Measurements from ENCODE around the gene NAT14.
A peak's percentile ranks its signal among the peaks of the same experiment; 100 is the strongest.

NAT14 gene

GRCh38 chr19:55476100-55476775 lies 8.8 kb upstream of the NAT14 start, which contains the start of gene ZNF628:
ZNF628 (plus strand) TSS chr19:55476617; CDS start chr19:55479911, 3,294 bp downstream.
- TF ChIP-seq POU2F2 (IDR thresholded peaks at IDR 0.05; ENCODE audit: low read depth, low read length) (no peak), SPI1 (IDR thresholded peaks at IDR 0.05; ENCODE audit: low read depth, low read length) (no peak), PAX5 (IDR thresholded peaks at IDR 0.05; ENCODE audit: insufficient read depth, low read length, severe bottlenecking) (peak; percentile 12), POLR2AphosphoS5 (IDR thresholded peaks at IDR 0.05; ENCODE audit: low read depth, low read length) (0 out of 2 replicates have a peak, but pooled peaks have one; percentile 22), POLR2A (IDR thresholded peaks at IDR 0.05; ENCODE audit: low read depth, low read length) (peak; percentile 27; the same call in 1 of the 2 replicates), TAF1 (IDR thresholded peaks at IDR 0.05; ENCODE audit: low read depth, low read length) (peak; percentile 45; the same call in 1 of the 2 replicates)
- FAIRE-seq, result peak; percentile 95
- peak; percentile 100 for DNase-seq (ENCODE audit: insufficient read length, low spot score)

GRCh38 chr19:55477905-55478304 lies 7.1 kb upstream of the NAT14 start:
- FAIRE-seq (no peak), DNase-seq (ENCODE audit: insufficient read length, low spot score) (no peak)
- no peak for TF ChIP-seq POLR2AphosphoS5 (IDR thresholded peaks at IDR 0.05; ENCODE audit: low read depth, low read length)
- TF ChIP-seq POLR2A (IDR thresholded peaks at IDR 0.05; ENCODE audit: low read depth, low read length), result no peak
- no peak for TF ChIP-seq POU2F2 (IDR thresholded peaks at IDR 0.05; ENCODE audit: low read depth, low read length)
- TF ChIP-seq TAF1 (IDR thresholded peaks at IDR 0.05; ENCODE audit: low read depth, low read length), result no peak
- TF ChIP-seq SPI1 (IDR thresholded peaks at IDR 0.05; ENCODE audit: low read depth, low read length), result no peak
- TF ChIP-seq PAX5 (IDR thresholded peaks at IDR 0.05; ENCODE audit: insufficient read depth, low read length, severe bottlenecking), result no peak

DNA sequence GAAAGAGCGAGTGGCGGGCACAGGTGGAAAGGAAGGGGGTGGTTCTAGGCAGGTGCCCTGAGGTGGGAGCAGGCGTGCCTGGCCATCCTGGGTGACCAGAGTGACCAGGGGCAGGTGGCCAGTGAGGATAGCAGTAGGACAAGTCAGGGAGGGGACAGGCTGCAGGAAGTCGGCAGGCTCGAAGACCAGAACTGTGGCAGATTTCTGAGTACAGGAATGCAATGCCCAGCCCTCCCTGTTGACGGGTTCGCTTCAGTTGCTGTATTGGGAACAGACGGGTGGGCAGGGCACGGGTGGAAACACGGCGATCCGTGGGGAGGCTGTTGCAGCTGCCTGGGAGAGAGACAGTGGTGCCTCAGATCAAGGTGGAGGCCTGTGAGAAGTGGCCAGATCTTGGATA lies 6.6 kb upstream of the NAT14 start:
- no peak for FAIRE-seq
- no peak for DNase-seq (ENCODE audit: insufficient read length, low spot score)
- TF ChIP-seq POU2F2 (IDR thresholded peaks at IDR 0.05; ENCODE audit: low read depth, low read length) (no peak), SPI1 (IDR thresholded peaks at IDR 0.05; ENCODE audit: low read depth, low read length) (no peak), TAF1 (IDR thresholded peaks at IDR 0.05; ENCODE audit: low read depth, low read length) (no peak), POLR2AphosphoS5 (IDR thresholded peaks at IDR 0.05; ENCODE audit: low read depth, low read length) (no peak)

DNA sequence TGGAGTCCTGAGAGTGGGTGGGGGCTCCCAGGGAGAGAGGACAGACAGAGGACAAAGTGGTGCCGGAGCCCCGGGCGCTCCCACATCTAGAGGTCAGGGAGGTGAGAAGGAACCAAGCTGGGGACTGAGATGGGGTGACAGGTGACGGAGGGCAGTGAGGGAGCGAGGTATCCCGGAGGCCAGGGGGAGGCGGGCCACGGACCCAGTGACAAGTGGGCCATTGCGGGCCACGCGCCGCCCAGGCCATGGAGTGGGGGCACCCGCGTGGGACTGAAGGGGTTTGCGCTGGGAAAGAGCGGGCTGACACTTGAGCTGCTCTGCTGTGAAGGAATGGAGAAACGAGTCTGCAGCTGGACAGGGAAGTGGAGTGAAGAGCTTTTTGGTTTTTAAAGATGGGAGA lies 5.9 kb upstream of the NAT14 start:
- no peak for DNase-seq (ENCODE audit: insufficient read length, low spot score)
- no peak for FAIRE-seq
- TF ChIP-seq TAF1 (IDR thresholded peaks at IDR 0.05; ENCODE audit: low read depth, low read length) (no peak), POLR2AphosphoS5 (IDR thresholded peaks at IDR 0.05; ENCODE audit: low read depth, low read length) (no peak), POU2F2 (IDR thresholded peaks at IDR 0.05; ENCODE audit: low read depth, low read length) (no peak), PAX5 (IDR thresholded peaks at IDR 0.05; ENCODE audit: insufficient read depth, low read length, severe bottlenecking) (no peak), POLR2A (IDR thresholded peaks at IDR 0.05; ENCODE audit: low read depth, low read length) (no peak), SPI1 (IDR thresholded peaks at IDR 0.05; ENCODE audit: low read depth, low read length) (no peak)

- FAIRE-seq, result no peak
- no peak for DNase-seq (ENCODE audit: insufficient read length, low spot score)
- no peak for TF ChIP-seq POLR2AphosphoS5 (IDR thresholded peaks at IDR 0.05; ENCODE audit: low read depth, low read length)
- no peak for TF ChIP-seq POU2F2 (IDR thresholded peaks at IDR 0.05; ENCODE audit: low read depth, low read length)
- no peak for TF ChIP-seq TAF1 (IDR thresholded peaks at IDR 0.05; ENCODE audit: low read depth, low read length)
- no peak for TF ChIP-seq SPI1 (IDR thresholded peaks at IDR 0.05; ENCODE audit: low read depth, low read length)
- no peak for TF ChIP-seq POLR2A (IDR thresholded peaks at IDR 0.05; ENCODE audit: low read depth, low read length)
Measured at GRCh38 chr19:55479451-55480230, 5.3 kb upstream of the NAT14 start.

DNA sequence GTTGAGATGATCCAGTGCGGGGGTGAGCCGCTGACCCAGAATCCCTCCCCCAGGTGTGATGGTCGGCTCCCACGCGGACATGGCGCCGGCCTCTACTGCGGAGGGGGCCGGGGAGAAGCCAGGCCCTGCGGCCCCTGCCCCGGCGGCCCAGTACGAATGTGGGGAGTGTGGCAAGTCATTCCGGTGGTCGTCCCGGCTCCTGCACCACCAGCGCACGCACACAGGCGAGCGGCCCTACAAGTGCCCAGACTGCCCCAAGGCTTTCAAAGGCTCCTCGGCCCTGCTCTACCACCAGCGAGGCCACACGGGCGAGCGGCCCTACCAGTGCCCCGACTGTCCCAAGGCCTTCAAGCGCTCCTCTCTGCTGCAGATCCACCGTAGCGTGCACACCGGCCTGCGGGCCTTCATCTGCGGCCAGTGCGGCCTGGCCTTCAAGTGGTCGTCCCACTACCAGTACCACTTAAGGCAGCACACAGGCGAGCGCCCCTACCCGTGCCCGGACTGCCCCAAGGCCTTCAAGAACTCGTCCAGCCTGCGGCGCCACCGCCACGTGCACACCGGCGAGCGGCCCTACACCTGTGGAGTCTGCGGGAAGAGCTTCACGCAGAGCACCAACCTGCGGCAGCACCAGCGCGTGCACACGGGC lies 3.7 kb upstream of the NAT14 start:
- no peak for FAIRE-seq
- DNase-seq (ENCODE audit: insufficient read length, low spot score), result no peak
- no peak for TF ChIP-seq PAX5 (IDR thresholded peaks at IDR 0.05; ENCODE audit: insufficient read depth, low read length, severe bottlenecking)
- TF ChIP-seq POLR2AphosphoS5 (IDR thresholded peaks at IDR 0.05; ENCODE audit: low read depth, low read length), result no peak
- no peak for TF ChIP-seq POLR2A (IDR thresholded peaks at IDR 0.05; ENCODE audit: low read depth, low read length)
- no peak for TF ChIP-seq POU2F2 (IDR thresholded peaks at IDR 0.05; ENCODE audit: low read depth, low read length)
- TF ChIP-seq SPI1 (IDR thresholded peaks at IDR 0.05; ENCODE audit: low read depth, low read length), result no peak
- no peak for TF ChIP-seq TAF1 (IDR thresholded peaks at IDR 0.05; ENCODE audit: low read depth, low read length)

GRCh38 chr19:55481794-55482155 lies 3.2 kb upstream of the NAT14 start:
- TF ChIP-seq TAF1 (IDR thresholded peaks at IDR 0.05; ENCODE audit: low read depth, low read length) (no peak), POU2F2 (IDR thresholded peaks at IDR 0.05; ENCODE audit: low read depth, low read length) (no peak), POLR2A (IDR thresholded peaks at IDR 0.05; ENCODE audit: low read depth, low read length) (no peak), POLR2AphosphoS5 (IDR thresholded peaks at IDR 0.05; ENCODE audit: low read depth, low read length) (no peak), SPI1 (IDR thresholded peaks at IDR 0.05; ENCODE audit: low read depth, low read length) (no peak), PAX5 (IDR thresholded peaks at IDR 0.05; ENCODE audit: insufficient read depth, low read length, severe bottlenecking) (no peak)
- no peak for FAIRE-seq

GRCh38 chr19:55482156-55482961 lies 2.6 kb upstream of the NAT14 start:
- TF ChIP-seq TAF1 (IDR thresholded peaks at IDR 0.05; ENCODE audit: low read depth, low read length), result no peak
- no peak for TF ChIP-seq SPI1 (IDR thresholded peaks at IDR 0.05; ENCODE audit: low read depth, low read length)
- TF ChIP-seq POLR2A (IDR thresholded peaks at IDR 0.05; ENCODE audit: low read depth, low read length), result no peak
- TF ChIP-seq POU2F2 (IDR thresholded peaks at IDR 0.05; ENCODE audit: low read depth, low read length), result no peak
- no peak for TF ChIP-seq POLR2AphosphoS5 (IDR thresholded peaks at IDR 0.05; ENCODE audit: low read depth, low read length)
- no peak for TF ChIP-seq PAX5 (IDR thresholded peaks at IDR 0.05; ENCODE audit: insufficient read depth, low read length, severe bottlenecking)
- FAIRE-seq, result no peak

More at GRCh38 chr19:55481794-55482155, 3.2 kb upstream of the NAT14 start:
- no peak for DNase-seq (ENCODE audit: insufficient read length, low spot score)

More at GRCh38 chr19:55482156-55482961, 2.6 kb upstream of the NAT14 start:
- DNase-seq (ENCODE audit: insufficient read length, low spot score), result no peak

Measured in GM12891 (cell line).